HG02973 (cell line): ENCODE data around the gene KCNS3.

Experiments used
- ATAC-seq: cut with Tn5 transposase; IDR thresholded peaks from one replicate; pipeline ENCODE4 v1.9.1; 2021; ENCODE audit warnings: moderate library complexity; ENCODE audit not compliant: unreplicated experiment

Gene KCNS3, protein sequence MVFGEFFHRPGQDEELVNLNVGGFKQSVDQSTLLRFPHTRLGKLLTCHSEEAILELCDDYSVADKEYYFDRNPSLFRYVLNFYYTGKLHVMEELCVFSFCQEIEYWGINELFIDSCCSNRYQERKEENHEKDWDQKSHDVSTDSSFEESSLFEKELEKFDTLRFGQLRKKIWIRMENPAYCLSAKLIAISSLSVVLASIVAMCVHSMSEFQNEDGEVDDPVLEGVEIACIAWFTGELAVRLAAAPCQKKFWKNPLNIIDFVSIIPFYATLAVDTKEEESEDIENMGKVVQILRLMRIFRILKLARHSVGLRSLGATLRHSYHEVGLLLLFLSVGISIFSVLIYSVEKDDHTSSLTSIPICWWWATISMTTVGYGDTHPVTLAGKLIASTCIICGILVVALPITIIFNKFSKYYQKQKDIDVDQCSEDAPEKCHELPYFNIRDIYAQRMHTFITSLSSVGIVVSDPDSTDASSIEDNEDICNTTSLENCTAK

DNA sequence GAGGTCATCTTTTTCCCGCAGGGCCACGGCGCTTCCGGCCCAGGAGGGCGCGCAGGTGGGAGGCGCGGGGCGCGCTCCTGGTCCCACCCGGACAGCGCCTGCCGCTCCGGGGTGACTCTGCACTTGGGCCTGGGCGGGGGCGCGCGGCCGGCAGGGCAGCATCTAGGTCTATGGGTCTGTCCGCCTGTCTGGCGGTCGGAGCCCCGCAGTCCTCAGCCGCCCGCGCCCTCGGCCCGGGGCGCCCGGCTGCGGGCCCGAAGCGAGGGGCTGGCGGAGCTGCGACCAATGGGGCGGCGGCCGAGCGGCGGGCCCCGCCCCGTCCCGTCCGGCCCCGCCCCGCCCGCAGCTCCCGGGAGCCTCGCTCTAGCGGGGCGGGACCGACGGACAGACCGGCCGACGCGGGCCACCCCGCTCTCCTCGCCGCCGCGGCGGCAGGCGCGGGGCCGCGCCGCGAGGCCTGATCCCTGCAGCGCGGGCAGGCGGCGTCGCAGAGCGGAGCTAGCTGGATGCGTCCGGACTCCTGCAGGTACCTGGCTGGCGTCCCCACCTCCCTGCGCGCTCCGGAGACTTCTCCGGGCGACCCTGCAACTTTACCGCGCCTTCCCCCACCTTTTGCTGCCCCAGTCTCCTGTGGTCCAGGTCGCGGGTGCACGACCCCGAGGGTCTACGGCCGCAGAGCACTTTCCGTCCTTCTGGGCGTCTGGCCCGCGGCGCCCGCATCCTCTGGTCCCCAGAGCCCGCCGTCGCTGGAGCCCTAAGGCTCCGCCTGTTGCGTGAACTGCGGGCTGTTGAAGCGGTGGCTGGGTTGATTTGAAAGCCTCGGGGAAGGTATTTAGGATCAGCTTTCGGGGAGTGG is at the start of gene KCNS3:
Gene KCNS3 (plus strand): TSS at position 387 of the 856 bp plus-strand sequence. CDS start 52,342 bp downstream, outside the sequence.
- peak; percentile 61 for ATAC-seq

DNA sequence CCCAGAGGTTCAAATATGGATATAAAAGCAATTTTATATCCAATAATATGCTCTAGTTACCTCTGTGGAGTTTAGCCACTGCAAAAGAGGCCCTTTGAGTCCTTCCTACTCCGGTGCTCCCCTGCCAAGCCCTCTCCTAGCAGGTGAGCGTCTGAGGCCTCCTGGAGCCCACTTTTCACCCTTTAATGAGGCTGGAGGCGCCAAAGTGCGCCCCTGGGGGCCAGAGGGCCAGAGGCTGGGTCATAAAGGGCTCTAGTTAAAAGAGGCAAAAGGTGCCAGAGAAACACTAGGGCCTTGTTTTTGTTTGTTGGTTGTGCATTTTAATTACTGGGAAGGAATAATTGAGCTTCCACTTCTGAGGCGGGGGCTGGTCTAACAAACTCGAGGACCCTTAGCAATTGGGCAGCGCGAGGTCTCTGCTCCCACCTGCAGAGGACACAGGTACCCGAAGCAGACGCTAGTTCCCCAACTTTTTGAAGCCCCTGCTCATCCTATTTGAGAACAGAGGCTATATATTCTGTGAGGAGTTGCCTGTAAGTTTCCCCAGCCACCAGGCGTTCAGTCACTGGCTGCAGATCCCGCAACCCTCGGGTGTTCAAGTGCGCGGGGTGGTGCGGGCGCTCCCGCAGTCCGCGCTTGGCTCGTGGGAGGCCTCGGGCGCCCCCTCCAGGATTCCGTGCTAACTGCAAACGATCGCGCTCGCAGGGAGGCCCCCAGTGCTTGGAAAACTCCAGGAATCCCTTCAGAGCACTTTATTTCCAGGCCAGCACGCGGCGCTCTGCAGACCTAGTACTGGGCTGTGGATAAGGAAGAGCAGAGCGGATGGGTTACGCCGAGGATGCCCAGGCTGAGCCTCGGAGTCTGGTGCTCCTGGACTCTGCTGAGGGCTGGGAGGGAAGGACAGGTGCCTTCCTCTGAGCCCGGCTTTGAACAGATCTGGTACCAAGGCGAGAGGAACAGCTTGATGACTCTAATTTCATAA is 48.1 kb upstream of the KCNS3 start:
- ATAC-seq = peak; percentile 91

DNA sequence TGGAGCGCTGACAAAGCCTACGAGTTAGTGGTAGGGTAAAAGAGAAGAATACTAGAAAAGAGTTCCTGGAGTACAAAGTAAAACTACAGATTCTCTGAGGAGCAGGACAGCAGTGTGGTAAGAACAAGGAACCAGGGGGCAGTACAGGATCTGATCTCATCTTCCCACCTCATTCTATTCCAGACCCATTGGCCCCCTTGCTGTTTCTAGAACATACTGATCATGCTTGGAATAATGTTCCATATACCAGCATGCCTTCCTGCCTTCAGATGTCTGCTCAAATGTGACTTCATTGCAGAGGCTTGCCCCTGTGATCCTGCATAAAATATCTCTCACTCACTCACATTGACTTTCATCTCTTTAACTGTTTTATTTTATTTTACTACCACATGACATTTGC is 43.0 kb upstream of the KCNS3 start:
- ATAC-seq = no peak

DNA sequence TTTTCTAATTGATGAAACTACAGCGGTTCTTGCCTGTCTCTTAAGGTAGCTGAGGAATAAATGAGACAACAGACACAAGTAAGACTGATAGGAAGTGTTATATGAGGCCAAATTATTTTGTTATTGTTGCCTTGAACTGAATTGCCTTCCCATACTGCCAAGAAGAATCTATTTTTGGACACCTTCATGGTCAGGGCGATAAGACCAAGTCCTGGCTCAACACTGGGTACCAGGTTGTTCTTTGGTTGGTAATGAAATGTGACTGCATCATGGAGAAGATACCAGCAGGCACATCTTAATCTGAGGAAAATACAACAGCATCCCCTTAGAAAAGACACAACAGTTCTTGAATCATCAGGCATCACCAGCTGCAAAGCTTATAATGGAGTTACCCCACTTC is 38.5 kb upstream of the KCNS3 start:
- no peak for ATAC-seq

DNA sequence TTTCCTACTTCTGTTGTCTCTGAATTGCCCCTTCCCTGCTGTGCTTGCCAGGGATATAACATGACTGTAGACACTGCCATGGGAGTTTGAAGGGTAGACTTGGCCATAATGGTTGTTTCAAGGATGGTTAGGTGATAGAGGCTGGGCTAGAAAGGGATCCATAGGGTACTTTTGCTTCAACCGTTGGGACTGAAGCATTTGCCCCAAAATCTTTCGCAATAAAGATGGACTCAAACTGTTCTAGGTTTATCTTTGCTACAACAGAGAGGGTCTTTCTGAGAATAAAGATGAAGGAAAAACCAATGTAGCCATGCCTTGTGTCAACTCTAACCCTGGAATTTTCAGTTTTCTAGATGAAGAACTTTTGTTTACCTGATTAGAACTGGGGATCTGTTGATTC is 35.0 kb upstream of the KCNS3 start:
- ATAC-seq = no peak

DNA sequence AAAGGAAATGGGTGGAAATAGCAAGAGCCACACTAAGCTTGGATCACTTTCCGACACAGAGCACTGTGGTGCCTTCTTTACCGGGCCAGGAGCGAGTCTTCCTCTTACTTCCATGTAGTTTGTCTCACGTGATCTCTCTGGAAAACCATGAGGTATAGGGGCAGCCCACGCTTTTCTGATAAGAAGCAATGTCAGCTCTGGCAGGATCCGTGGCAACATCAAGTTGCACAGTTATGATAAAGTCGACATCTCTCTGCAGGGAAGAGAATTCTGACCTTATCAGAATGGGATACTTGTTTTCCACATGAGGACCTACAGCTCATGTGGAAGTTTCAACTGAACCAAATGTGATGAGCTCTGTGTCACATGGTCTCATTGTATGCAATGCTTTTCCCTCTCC is 32.7 kb upstream of the KCNS3 start:
- no peak for ATAC-seq

DNA sequence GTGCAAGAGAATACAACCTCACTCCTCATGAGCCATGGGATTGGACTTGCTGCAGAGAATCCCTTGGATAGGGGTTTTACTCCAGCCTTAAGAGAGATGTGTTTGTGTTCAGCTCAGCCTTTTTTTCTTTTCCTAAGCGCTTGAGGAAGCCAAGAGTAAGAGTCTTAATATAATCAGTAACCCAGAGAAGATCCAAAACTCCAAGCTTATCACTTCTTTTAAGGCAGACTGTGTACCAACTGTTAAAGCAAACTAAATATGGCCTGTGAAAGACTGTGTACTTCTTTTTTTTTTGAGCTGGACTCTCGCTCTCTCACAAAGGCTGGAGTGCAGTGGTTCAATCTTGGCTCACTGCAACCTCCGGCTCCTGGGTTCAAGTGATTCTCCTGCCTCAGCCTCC is 31.8 kb upstream of the KCNS3 start:
- ATAC-seq = no peak

DNA sequence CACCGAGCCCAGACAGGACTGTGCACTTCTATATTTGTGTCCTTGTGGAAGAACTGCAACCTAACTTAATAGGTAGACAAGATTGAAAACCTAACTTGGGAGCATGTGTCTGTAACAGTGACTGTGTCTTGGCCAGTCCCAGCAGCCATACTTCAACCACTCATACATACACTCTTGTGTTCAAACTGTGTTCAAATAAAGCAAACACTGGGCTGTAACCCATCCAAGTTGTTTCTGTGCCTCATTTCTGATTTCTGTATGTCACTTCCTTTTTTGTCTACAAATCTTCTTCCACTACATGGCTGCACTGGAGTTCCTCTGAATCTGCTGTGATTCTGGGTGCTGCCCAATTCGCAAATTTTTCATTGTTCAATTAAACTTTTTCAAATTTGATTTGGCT is 31.2 kb upstream of the KCNS3 start:
- no peak for ATAC-seq

DNA sequence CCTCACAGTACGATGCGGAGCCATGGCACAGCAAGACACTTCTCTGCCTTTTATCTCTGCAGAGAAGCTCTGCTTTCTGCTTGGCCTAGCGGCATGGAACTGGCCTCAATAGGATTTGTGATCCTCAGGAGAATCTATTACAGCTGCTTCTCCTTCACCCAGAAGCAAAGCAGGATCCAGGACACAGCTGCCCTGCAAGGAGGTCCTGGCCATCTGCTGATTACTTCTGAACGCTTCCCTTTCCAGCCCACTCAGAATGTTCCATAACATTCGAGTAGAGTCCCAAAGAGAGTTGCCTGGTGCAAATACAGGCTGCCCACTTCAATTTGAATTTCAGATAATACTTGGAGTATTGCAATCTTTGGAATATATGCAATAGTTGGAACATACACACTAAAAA is 29.2 kb upstream of the KCNS3 start:
- ATAC-seq = no peak

DNA sequence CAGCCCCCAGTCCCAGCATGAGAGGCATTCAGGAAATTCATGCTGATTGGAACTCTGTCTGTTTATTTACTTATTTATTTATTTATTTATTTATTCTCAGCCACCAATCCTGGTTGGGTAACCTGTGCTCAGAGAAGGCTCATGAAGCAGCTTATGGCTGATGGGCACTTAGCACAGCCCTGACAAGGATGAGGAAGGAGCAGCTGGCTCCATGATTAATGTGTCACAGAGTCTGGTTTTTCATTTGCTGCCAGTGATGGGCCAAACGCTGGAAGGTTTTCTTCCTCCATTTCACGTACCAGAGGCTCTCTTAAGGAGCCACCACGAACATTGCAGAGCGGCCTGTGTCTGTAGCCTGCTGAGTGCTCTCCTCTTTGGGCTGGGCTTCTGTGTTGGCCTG is 28.3 kb upstream of the KCNS3 start:
- no peak for ATAC-seq

DNA sequence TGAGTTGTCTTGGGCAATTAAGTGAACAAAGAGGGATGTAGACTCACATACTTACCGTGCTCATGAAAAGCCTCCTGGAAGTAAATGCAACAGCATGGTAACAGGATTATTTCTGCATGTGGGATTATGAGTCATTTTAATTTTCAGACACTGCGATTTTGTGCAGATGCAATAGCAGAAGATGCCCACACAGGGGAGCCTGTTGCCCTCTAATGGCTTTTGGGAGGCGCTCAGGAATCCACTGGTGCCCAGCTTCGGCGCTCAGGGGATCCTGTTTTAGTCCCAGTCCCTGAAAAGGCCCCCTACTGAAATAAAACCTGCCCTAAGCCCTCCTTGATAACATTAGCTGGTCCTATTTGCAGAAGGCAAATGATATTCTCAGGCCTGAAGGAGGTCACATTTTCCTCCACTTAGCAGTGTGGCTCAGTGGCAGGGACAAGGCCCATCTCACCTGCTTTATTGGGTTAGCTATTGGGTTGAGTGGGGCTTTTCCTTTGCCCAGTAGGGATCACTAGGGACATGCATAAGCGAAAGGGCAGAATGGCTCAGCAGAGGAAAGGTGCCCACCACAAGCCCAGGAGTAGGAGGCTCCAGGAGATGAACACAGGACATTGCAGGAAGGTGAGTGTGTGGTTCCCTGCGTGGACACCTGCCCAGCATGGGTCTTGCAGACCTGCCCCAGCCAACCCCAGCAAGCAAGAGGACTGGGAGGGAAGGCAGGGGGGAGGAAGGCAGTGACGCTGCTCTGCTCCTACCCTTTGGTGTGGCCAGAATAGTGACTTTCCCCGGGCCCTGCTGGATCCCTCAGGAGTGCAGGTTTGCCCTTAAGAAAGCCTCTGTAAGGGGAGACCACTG is 26.5 kb upstream of the KCNS3 start:
- peak; percentile 88 for ATAC-seq

DNA sequence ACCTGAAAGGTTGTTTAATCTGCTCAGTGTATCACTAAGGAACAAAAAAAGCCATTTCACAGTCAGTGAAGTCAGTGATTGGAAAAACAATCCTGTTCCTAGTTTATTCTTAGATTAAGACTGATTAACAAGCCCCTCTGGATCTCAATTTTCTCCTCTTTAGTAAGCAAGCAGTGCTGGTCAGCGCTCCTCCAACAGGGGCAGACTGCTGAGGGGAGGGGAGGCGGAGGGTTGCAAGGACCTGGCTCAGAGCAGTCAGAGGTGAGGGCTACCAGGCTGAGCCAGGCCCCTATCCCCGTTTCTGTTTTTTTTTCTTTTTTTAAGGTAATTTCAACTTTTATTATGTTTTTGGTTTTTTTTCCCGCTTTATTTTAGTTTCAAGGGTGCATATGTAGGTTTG is 24.7 kb upstream of the KCNS3 start:
- ATAC-seq = no peak

DNA sequence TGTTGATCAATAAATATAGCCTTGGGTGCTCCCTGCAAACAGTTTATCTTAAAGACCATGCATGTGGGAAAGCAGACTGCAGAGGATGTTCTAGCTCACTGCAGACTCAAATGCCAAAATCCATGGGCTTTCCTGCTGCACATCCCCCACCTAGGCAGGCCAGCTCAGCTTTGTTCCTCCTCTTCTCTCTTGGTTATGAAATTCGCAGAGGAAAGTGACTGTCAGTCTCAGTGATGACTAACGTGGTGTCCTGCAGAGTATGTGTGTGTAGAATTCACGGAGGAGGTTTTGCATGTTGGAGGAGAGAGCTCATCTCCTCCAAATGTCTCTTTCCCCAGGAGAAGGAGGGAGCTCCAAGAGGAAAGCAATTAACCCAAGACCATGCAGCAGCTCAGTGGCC is 21.4 kb upstream of the KCNS3 start:
- ATAC-seq = no peak

DNA sequence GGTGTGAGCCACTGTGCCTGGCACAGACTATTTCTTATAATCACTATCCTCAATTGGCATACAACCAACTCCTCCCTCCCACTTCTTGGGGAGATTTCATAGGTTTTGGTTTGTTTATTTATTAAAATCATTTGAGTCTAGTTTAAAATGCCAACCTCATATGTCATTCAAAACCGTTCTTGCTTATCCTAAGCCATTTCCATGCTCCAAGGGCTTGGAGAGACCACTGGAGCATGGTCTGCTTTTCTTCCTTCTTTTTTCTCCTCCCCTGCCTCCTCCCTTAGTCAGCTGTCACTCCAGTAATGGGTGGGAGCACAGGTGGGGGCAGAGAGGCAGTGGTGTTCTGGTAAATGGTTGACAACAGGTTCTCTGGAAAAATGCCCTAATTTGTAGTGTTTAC is 20.4 kb upstream of the KCNS3 start:
- no peak for ATAC-seq

DNA sequence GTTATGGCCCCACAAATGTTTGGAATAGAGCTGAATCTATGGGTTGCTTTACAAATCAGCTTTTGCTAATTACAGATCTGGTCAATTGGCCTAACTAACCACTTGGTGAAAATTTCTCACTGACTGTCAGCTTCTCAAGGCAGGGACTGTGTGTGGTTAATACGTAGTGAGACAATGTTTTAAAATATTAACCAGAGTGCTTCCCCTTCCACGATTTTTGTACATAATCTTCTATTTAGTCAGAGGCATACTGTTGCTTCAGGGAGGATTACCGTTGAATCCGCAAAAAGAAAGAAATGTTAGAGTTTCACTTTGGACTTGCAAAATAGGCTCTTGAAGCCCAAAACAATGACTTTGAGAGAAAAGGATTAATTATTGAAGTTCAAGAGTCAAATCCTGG is 14.9 kb upstream of the KCNS3 start:
- ATAC-seq = no peak

DNA sequence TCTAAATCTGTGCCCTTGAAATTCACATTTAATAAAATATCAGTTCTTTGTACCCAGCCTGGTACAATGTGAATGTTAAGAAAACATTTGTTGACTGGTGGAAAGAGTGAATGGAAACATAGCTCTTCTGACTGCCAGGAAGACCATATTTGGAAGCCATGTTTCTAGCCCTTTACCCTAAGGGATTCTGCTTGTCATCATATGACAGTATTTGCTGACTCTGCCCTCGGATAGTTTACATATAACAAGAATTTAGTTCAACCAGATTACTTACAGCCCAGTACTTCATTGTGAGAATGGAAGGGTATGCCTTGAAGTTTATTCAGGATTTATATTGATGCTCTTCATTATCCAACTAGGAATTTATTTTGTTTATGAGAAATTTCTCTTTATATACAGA is 13.8 kb upstream of the KCNS3 start:
- no peak for ATAC-seq

DNA sequence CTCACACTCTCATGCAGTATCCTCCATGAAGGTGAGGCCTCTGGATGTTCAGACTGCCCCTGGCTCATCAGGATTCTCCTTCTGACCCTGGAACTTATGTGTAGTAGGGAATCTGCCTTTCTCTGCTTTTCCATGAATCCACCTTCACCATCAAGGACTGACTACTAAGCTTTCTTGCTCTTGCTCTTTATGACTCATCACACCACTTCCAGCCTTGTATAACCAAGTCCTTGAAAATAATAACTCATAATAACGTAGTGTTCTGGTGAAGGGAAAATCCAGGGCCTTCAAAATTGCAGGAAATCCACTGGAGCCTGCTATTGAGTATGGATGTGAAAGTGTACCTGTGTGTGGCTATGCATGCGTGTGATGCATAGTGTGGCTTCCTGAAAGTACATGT is 11.3 kb upstream of the KCNS3 start:
- ATAC-seq = no peak

DNA sequence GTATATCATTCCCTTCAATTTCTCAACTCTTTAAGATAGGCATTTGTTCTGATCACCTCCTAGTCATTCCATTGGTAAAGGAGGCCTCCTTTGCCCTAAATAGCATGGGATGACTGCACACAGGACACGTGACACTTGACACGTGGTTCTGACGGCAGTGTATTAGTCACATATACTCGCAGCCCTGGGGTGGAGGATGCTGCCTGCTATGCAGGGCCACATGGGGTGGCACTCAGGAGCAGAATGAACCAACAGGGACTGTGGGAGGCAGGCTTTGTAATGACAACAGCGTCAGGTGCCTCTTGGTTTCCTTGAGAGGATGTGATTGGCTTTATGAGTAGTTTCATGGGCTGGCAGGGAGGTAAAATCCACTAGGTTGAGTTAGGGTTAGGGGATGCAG is 9.3 kb upstream of the KCNS3 start:
- no peak for ATAC-seq

DNA sequence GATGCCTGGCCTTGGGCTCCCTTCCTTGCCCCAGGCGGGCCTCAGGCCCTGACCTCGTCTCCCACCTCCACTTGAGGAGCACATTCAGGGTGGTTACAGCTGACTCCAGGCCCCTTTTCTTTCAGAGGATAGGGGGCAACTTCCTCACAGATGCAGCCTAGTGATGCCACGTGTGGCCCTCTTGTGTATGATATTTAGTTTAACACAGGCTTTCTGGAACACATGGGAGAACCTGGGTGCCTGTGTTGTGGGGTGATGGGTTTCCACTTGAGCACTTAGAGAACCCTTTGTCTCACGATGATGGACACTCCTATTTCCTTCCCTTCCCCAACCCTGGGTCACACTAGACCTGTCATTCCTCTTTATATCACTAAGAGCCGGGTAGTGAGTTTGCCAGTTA is 6.8 kb upstream of the KCNS3 start:
- no peak for ATAC-seq

DNA sequence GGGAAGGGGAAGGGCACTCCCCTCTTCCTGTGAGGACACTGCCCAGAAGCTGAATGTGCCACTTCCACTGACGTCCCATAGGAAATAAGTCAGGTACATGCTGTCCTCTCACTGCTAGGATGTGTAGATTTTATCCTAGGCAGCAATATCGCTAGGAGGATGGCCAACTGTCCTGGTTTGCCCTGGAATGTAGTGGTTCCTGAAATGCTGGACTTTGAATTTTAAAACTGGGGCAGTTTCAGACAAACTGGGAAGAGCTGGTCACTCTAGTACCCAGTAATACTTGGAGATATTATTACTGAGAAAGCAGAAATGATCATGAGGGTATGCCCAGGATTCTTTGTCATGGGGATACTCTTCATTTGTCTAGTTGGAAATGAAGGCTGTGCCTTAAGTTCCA is 5.4 kb upstream of the KCNS3 start:
- ATAC-seq = no peak
